ENCODE measurements around the gene TTLL4. TPM values are rescaled to one million over a fixed set of nuclear protein-coding genes. Genes with fewer than 3 reads are reported as not detected.

The TTLL4 gene
- polyA plus RNA-seq, 1 of the 3 experiments (the other 2 are of a cell fraction) = 15.6 TPM

- no peak for TF ChIP-seq NFIC (IDR thresholded peaks at IDR 0.05; ENCODE audit: borderline replicate concordance)
These were observed 70.4 kb downstream of the TTLL4 start (continued) for GRCh38 chr2:218780851-218781690.

GRCh38 chr2:218781691-218782527, 71.3 kb downstream of the TTLL4 start, which contains the start of gene CYP27A1:
CYP27A1 (plus strand) TSS chr2:218782147; CDS start chr2:218782183, 36 bp downstream.
- Histone ChIP-seq H3K79me2 (ENCODE audit: insufficient read depth) (no peaks in the 10 kb centered on the region), H3F3A (replicated peaks; ENCODE audit: insufficient read depth) (no peaks in the 10 kb centered on the region), H3K9me3 (no peaks in the 10 kb centered on the region), H3K9me2 (no peaks in the 10 kb centered on the region), H4K20me1 (ENCODE audit: insufficient read depth) (no peaks in the 10 kb centered on the region), H3K4me1 (ENCODE audit: control insufficient read depth in 1 of 2, insufficient read depth in 2 of 2, low read depth in 1 of 2, low read length in 1 of 2) (no peaks in the 10 kb centered on the region; a peak in 1 of 4 replicates), H3K27me3 (ENCODE audit: insufficient read depth) (no peaks in the 10 kb centered on the region), H3K4me2 (no peak within 1 kb of the TSS), H2AFZ (ENCODE audit: low read depth) (no peak within 1 kb of the TSS), H3K36me3 (replicated peaks in 1 of 2; ENCODE audit: control insufficient read depth in 1 of 2, insufficient read depth in 2 of 2, low read length in 1 of 2) (no peaks in the 10 kb centered on the region), H3K27ac (ENCODE audit: low read depth in 2 of 2, low read length in 1 of 2) (no peak within 1 kb of the TSS), H3K9ac (no peak within 1 kb of the TSS), H3K4me3 (ENCODE audit: low read depth in 2 of 2, low read length in 1 of 2) (no peak within 1 kb of the TSS)
- CTCF ChIA-PET = no interaction called here
- WGBS (ENCODE audit: low lambda C conversion rate) = 75% methylated on average over 34 of the region's 76 CpGs
- no peak for TF ChIP-seq FOXJ3 (CRISPR knock-in tag; IDR thresholded peaks at IDR 0.05)
- no peak for TF ChIP-seq SMC3 (IDR thresholded peaks at IDR 0.05; ENCODE audit: low read depth, low read length)
- no peak for TF ChIP-seq RAD21 (IDR thresholded peaks at IDR 0.05; ENCODE audit: low read length)
- TF ChIP-seq REST (IDR thresholded peaks at IDR 0.05; ENCODE audit: low read depth, low read length) = no peak
- no peak for TF ChIP-seq CTCF (IDR thresholded peaks at IDR 0.05)
- TF ChIP-seq TEAD4 (IDR thresholded peaks at IDR 0.05; ENCODE audit: borderline replicate concordance, insufficient read depth) = no peak
- no peak for TF ChIP-seq EP300 (IDR thresholded peaks at IDR 0.05; ENCODE audit: borderline replicate concordance in 1 of 2, low read depth in 1 of 2, low read length in 1 of 2)
- no peak for TF ChIP-seq USF2 (IDR thresholded peaks at IDR 0.05; ENCODE audit: borderline replicate concordance, low read depth, low read length)
- TF ChIP-seq MEF2A (IDR thresholded peaks at IDR 0.05; ENCODE audit: borderline replicate concordance, low read depth) = no peak
- TF ChIP-seq GABPA (IDR thresholded peaks at IDR 0.05; ENCODE audit: low read depth) = no peak
- POLR2A ChIA-PET = no interaction called here
- peak; percentile 37 for DNase-seq

Measured in SK-N-SH (cell line).